Kidney (tissue), 14 donors: ENCODE measurements around the gene ANKZF1. TPM values are rescaled to one million over a fixed set of nuclear protein-coding genes. Genes with fewer than 3 reads are reported as not detected.

Experiments used
- DNase-seq, 5 donors: peaks; one replicate each; pipeline ENCODE4 v3.0.0-alpha.2; 2013 to 2020
- FAIRE-seq: peaks from 2 replicates; lab custom pipeline; 2012; peaks lifted over from hg19 to GRCh38; lab: Jason Lieb, UNC
- H3K27ac ChIP-seq, 2 donors: one replicate each; pipeline ENCODE4 v1.7.0; 2013; ENCODE audit warnings: low read depth in 2 of 2, low read length in 2 of 2, inconsistent platforms in 1 of 2
- H3K27me3 ChIP-seq: one replicate; pipeline ENCODE4 v1.7.1; 2013; ENCODE audit warnings: low read length, inconsistent platforms; ENCODE audit not compliant: control insufficient read depth, insufficient read depth
- H3K36me3 ChIP-seq, 3 donors: one replicate each; pipeline versions ENCODE4 v1.7.0 to v1.7.1; 2013; ENCODE audit warnings: low read length in 3 of 3, control low read depth in 1 of 3, inconsistent platforms in 1 of 3; ENCODE audit not compliant: insufficient read depth in 3 of 3, control insufficient read depth in 2 of 3
- H3K4me1 ChIP-seq, 3 donors: one replicate each; pipeline versions ENCODE4 v1.7.0 to v1.7.1; 2013; ENCODE audit warnings: low read length in 3 of 3, inconsistent platforms in 1 of 3, low read depth in 1 of 3; ENCODE audit not compliant: control insufficient read depth in 2 of 3, insufficient read depth in 2 of 3
- H3K4me3 ChIP-seq, 3 donors: one replicate each; pipeline versions ENCODE4 v1.7.0 to v1.8.1; 2013; ENCODE audit warnings: low read length in 3 of 3, control low read depth in 1 of 3, inconsistent platforms in 1 of 3
- H3K9ac ChIP-seq, 3 donors: one replicate each; pipeline versions ENCODE4 v1.7.0 to v1.7.1; 2013; ENCODE audit warnings: low read length in 3 of 3, control low read depth in 1 of 3, inconsistent platforms in 1 of 3
- H3K9me3 ChIP-seq, 3 donors: one replicate each; pipeline versions ENCODE4 v1.7.0 to v1.7.1; 2013; ENCODE audit warnings: low read length in 3 of 3, control low read depth in 1 of 3, inconsistent platforms in 1 of 3; ENCODE audit not compliant: control insufficient read depth in 2 of 3, insufficient read depth in 1 of 3
- intact Hi-C: fragments of 100-400 bp; cut with DNase I; formaldehyde crosslinking; loops from one replicate; pipeline ENCODE4 v1.11.1; 2022
- polyA plus RNA-seq: library from polyadenylated mRNA; stranded (reverse); fragments of 350-450 nt; fragmentation: Illumina TruSeq; extraction: RNeasy Lipid Tissue Mini Kit (QIAGEN cat#74804); gene quantifications from one replicate; pipeline ENCODE4 v1.2.3, GENCODE V29; 2014; ENCODE audit warnings: low read depth, low replicate concordance; ENCODE audit not compliant: insufficient read depth
- total RNA-seq: library from RNA; stranded (reverse); fragmentation: NEBNext Ultra II Directional; extraction: Animal tissue kit (Norgen Biotek cat#: 25700); gene quantifications from one replicate; pipeline ENCODE4 v1.2.1, GENCODE V29; 2021
- TF ChIP-seq, protein P1 (sequence below): IDR thresholded peaks from 3 replicates; pipeline ENCODE4 v1.5.1; 2012; ENCODE audit warnings: mild to moderate bottlenecking, moderate library complexity, borderline replicate concordance; ENCODE audit not compliant: insufficient read depth; ENCODE audit errors: extremely low read depth
- donor health status: control.
- donor health status: control.
- donor health status: control.
- donor health status: control.
- donor health status: control.
- donor health status: DM: yes; HTN: yes; CAD: no.
- donor health status: Normal renal cell carcinoma (clear cell type).

The ANKZF1 gene
- total and polyA plus RNA-seq, 2 donors from 2014 or later = 26.6 to 48.9 TPM

DNA sequence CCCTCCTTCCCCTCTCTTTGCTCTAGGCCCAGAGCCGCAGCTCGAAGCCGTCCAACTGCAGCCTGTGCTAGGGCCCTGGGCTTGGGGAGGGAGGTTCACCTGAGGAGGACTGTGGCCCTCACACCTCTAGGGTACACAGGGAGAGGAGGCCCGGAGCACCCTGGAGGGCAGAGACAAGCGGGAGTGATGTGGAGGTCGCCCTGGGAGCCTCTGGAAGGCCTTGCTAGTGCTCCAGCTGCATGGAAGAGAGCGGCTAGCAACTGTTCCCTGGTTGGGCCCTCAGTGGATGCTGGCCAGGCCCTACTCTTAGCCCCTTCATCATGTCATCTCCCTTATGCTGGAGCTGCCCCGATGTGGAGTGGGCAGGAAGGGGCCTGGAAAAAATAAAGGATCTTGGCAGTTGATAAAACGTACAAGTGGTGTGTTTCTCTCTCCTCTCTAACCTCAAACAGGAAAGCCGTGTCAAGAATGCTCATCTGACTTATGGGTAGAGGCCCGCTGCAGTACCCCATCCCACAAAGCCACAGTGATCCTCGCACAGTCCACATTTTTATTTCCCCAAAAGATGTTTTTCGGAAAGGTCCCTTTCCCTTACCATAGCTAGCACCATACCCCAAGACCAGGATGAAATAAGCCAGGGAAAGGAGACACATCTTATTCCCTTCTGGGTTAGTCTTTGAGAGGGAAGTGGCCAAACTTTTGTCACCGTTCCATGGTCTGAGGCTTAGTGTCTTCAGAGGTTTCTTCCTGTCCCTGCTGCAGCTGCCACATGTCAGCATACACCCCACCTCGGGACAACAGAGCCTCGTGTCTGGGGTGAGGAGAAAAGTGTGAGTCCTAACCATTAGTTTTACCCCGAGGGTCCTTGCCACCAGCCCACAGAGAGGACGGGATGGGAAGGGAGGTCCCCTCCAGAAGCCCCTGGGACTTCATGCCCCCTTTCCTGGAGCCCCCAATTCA, 20.1 kb upstream of the ANKZF1 start:
- Histone ChIP-seq H3K4me1 (peaks cover 8 to 14% (median 9%) of the 10 kb centered on the region in 3 donors), H3K9ac (no peak overlapping the region), H3K27ac (no peak overlapping the region), H3K27me3 (no peaks in the 10 kb centered on the region), H3K9me3 (no peaks in the 10 kb centered on the region), H3K36me3 (peaks cover 2 to 31% (median 20%) of the 10 kb centered on the region in 3 donors), H3K4me3 (no peak overlapping the region)
- DNase-seq (peak in 1 of 5 donors; percentile 62), FAIRE-seq (no peak)
- intact Hi-C loops = no loop called here
- TF ChIP-seq, protein P1, sequence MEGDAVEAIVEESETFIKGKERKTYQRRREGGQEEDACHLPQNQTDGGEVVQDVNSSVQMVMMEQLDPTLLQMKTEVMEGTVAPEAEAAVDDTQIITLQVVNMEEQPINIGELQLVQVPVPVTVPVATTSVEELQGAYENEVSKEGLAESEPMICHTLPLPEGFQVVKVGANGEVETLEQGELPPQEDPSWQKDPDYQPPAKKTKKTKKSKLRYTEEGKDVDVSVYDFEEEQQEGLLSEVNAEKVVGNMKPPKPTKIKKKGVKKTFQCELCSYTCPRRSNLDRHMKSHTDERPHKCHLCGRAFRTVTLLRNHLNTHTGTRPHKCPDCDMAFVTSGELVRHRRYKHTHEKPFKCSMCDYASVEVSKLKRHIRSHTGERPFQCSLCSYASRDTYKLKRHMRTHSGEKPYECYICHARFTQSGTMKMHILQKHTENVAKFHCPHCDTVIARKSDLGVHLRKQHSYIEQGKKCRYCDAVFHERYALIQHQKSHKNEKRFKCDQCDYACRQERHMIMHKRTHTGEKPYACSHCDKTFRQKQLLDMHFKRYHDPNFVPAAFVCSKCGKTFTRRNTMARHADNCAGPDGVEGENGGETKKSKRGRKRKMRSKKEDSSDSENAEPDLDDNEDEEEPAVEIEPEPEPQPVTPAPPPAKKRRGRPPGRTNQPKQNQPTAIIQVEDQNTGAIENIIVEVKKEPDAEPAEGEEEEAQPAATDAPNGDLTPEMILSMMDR = no peak

GRCh38 chr2:219210196-219210885, 19.3 kb upstream of the ANKZF1 start:
- Histone ChIP-seq H3K27ac (no peak overlapping the region), H3K9me3 (no peaks in the 10 kb centered on the region), H3K4me1 (peaks cover 8 to 14% (median 9%) of the 10 kb centered on the region in 3 donors), H3K4me3 (no peak overlapping the region), H3K9ac (no peak overlapping the region), H3K27me3 (no peaks in the 10 kb centered on the region), H3K36me3 (peaks cover 2 to 32% (median 20%) of the 10 kb centered on the region in 3 donors)
- intact Hi-C loops = no loop called here
- DNase-seq = no peak
- TF ChIP-seq, protein P1 = no peak
- FAIRE-seq = no peak

DNA sequence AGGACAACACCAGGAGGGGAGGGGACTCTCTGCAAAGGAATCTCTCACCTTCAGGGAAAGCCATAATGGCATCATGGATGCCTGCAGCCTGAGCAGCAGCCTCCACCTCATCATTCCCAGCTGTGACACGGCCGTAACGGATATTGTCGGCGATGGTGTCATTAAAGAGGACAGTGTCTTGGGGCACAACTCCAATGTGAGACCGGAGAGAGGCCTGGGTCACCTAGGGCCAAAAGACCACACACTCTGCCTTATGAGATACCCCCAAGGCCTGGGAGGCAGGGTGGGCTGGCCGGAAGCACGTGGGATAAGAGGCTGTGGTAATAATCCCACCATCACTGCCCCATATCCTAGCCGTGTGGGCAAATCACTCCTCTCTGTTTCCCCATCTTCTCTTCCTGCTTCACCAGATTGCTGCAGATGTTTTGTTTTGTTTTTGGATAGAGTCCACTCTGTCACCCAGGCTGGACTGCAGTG, 18.7 kb upstream of the ANKZF1 start:
- no peaks in the 10 kb centered on the region for H3K9me3 ChIP-seq
- peaks cover 8 to 13% (median 9%) of the 10 kb centered on the region in 3 donors for H3K4me1 ChIP-seq
- H3K27me3 ChIP-seq = no peaks in the 10 kb centered on the region
- no peak overlapping the region for H3K9ac ChIP-seq
- FAIRE-seq (no peak), DNase-seq (no peak)
- H3K4me3 ChIP-seq = no peak overlapping the region
- TF ChIP-seq, protein P1 = no peak
- H3K27ac ChIP-seq = no peak overlapping the region
- intact Hi-C loops = no loop called here
- H3K36me3 ChIP-seq = peaks cover 2 to 32% (median 20%) of the 10 kb centered on the region in 3 donors
